Neural progenitor cell (in vitro differentiated cells): ENCODE results near the gene ING5. TPM values are rescaled to one million over a fixed set of nuclear protein-coding genes. Genes with fewer than 3 reads are reported as not detected.

Experiments used
- DNase-seq: peaks from one replicate; pipeline ENCODE4 v3.0.0-alpha.2; 2016; ENCODE audit warnings: low spot score
- H2AFZ ChIP-seq: fragments of 200-600 bp; sonication (generic); replicated peaks from 2 replicates; pipeline ENCODE4 v1.6.1; 2016; ENCODE audit warnings: antibody characterized with exemption
- H3F3A ChIP-seq: fragments of 200-600 bp; sonication (generic); 2 replicates; pipeline ENCODE4 v1.6.1; 2016; ENCODE audit warnings: antibody characterized with exemption, low read depth
- H3K27ac ChIP-seq: fragments of 200-600 bp; sonication (generic); 2 replicates; pipeline ENCODE4 v1.5.1; 2016; ENCODE audit warnings: mild to moderate bottlenecking
- H3K27me3 ChIP-seq: fragments of 200-600 bp; sonication (generic); 2 replicates; pipeline ENCODE4 v1.6.1; 2016; ENCODE audit warnings: mild to moderate bottlenecking, moderate library complexity
- H3K36me3 ChIP-seq: fragments of 200-600 bp; sonication (generic); 2 replicates; pipeline ENCODE4 v1.5.1; 2016
- H3K4me1 ChIP-seq: fragments of 200-600 bp; sonication (generic); 2 replicates; pipeline ENCODE4 v1.6.1; 2016; ENCODE audit warnings: mixed run types
- H3K4me2 ChIP-seq: fragments of 200-600 bp; sonication (generic); 2 replicates; pipeline ENCODE4 v1.6.1; 2016
- H3K4me3 ChIP-seq: fragments of 200-600 bp; sonication (generic); 2 replicates; pipeline ENCODE4 v1.5.1; 2016
- H3K79me2 ChIP-seq: fragments of 200-600 bp; sonication (generic); 2 replicates; pipeline ENCODE4 v1.6.1; 2016; ENCODE audit warnings: low read depth
- H3K9ac ChIP-seq: fragments of 200-600 bp; sonication (generic); 2 replicates; pipeline ENCODE4 v1.6.1; 2016
- H3K9me3 ChIP-seq: fragments of 200-600 bp; sonication (generic); 2 replicates; pipeline ENCODE4 v1.5.1; 2016; ENCODE audit warnings: low read depth
- H4K20me1 ChIP-seq: fragments of 200-600 bp; sonication (generic); 2 replicates; pipeline ENCODE4 v1.6.1; 2016; ENCODE audit warnings: low read depth
- H3K27ac Mint-ChIP-seq: 3 replicates; pipeline ENCODE4 v1.8.0; 2021; ENCODE audit warnings: mixed read lengths
- H3K27me3 Mint-ChIP-seq: 2 replicates; pipeline ENCODE4 v1.8.0; 2022; ENCODE audit warnings: low read depth, mild to moderate bottlenecking, inconsistent platforms, moderate library complexity, mixed read lengths; ENCODE audit not compliant: insufficient read depth
- H3K36me3 Mint-ChIP-seq: 3 replicates; pipeline ENCODE4 v1.8.0; 2021; ENCODE audit warnings: mixed read lengths
- H3K4me1 Mint-ChIP-seq: 3 replicates; pipeline ENCODE4 v1.8.0; 2021; ENCODE audit warnings: mixed read lengths
- H3K4me3 Mint-ChIP-seq: 3 replicates; pipeline ENCODE4 v1.8.0; 2021; ENCODE audit warnings: mild to moderate bottlenecking, moderate library complexity, mixed read lengths
- H3K9me3 Mint-ChIP-seq: 3 replicates; pipeline ENCODE4 v1.8.0; 2020; ENCODE audit warnings: mixed read lengths
- EZH2 ChIP-seq: fragments of 200-600 bp; sonication (generic); IDR thresholded peaks from 2 replicates; pipeline ENCODE4 v1.6.1; 2017; ENCODE audit warnings: antibody characterized with exemption, mild to moderate bottlenecking, moderate library complexity
- EZH2phosphoT487 ChIP-seq: fragments of 200-600 bp; sonication (generic); IDR thresholded peaks from 2 replicates; pipeline ENCODE4 v1.6.1; 2017; ENCODE audit warnings: antibody characterized with exemption
- total RNA-seq: library from RNA; depleted of rRNA; stranded (reverse); fragments of >200 nt; gene quantifications from 2 replicates; pipeline ENCODE4 v1.2.3, GENCODE V29; 2015; ENCODE audit warnings: low replicate concordance
- TF ChIP-seq, protein P1 (sequence below): fragments of 200-600 bp; sonication (generic); IDR thresholded peaks from 2 replicates; pipeline ENCODE4 v1.5.1; 2017; ENCODE audit warnings: antibody characterized with exemption, mild to moderate bottlenecking

The ING5 gene
- total RNA-seq, 1 donor from 2014 or later: 38.2 TPM

DNA sequence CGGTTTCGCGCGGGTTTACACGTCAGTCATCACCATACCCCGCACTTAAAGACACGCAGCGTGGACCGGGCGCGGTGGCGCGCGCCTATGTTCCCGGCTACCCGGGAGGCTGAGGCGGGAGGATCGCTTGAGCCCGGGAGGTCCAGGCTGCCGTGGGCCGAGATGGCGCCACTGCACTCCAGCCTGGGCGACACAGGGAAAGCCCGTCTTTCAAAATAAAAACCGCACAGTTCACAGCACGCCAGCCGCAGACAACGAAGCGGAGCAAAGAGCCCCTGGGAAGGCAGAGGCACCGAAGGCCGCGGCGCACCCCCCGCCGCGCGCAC, 15.6 kb upstream of the ING5 start:
- Histone ChIP-seq H3F3A (no peaks in the 10 kb centered on the region), H3K36me3 (peaks cover 13% of the 10 kb centered on the region), H3K27me3 (no peaks in the 10 kb centered on the region), H4K20me1 (no peaks in the 10 kb centered on the region), H3K4me2 (peak overlapping the region; percentile 96), H3K4me3 (peak overlapping the region; percentile 91), H3K27ac (no peak overlapping the region), H3K79me2 (peaks cover 62% of the 10 kb centered on the region), H2AFZ (peak overlapping the region; percentile 29), H3K9me3 (no peaks in the 10 kb centered on the region), H3K4me1 (peaks cover 4% of the 10 kb centered on the region), H3K9ac (peak overlapping the region; percentile 82)
- Mint-ChIP-seq H3K4me1 (peaks cover 22% of the 10 kb centered on the region), H3K27me3 (peaks cover 2% of the 10 kb centered on the region), H3K27ac (peak overlapping the region; percentile 85), H3K36me3 (peaks cover 26% of the 10 kb centered on the region), H3K4me3 (peak overlapping the region; percentile 96), H3K9me3 (no peaks in the 10 kb centered on the region)
- DNase-seq: no peak
- TF ChIP-seq, protein P1, sequence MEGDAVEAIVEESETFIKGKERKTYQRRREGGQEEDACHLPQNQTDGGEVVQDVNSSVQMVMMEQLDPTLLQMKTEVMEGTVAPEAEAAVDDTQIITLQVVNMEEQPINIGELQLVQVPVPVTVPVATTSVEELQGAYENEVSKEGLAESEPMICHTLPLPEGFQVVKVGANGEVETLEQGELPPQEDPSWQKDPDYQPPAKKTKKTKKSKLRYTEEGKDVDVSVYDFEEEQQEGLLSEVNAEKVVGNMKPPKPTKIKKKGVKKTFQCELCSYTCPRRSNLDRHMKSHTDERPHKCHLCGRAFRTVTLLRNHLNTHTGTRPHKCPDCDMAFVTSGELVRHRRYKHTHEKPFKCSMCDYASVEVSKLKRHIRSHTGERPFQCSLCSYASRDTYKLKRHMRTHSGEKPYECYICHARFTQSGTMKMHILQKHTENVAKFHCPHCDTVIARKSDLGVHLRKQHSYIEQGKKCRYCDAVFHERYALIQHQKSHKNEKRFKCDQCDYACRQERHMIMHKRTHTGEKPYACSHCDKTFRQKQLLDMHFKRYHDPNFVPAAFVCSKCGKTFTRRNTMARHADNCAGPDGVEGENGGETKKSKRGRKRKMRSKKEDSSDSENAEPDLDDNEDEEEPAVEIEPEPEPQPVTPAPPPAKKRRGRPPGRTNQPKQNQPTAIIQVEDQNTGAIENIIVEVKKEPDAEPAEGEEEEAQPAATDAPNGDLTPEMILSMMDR: no peak
- TF ChIP-seq EZH2 (no peak), EZH2phosphoT487 (no peak)

DNA sequence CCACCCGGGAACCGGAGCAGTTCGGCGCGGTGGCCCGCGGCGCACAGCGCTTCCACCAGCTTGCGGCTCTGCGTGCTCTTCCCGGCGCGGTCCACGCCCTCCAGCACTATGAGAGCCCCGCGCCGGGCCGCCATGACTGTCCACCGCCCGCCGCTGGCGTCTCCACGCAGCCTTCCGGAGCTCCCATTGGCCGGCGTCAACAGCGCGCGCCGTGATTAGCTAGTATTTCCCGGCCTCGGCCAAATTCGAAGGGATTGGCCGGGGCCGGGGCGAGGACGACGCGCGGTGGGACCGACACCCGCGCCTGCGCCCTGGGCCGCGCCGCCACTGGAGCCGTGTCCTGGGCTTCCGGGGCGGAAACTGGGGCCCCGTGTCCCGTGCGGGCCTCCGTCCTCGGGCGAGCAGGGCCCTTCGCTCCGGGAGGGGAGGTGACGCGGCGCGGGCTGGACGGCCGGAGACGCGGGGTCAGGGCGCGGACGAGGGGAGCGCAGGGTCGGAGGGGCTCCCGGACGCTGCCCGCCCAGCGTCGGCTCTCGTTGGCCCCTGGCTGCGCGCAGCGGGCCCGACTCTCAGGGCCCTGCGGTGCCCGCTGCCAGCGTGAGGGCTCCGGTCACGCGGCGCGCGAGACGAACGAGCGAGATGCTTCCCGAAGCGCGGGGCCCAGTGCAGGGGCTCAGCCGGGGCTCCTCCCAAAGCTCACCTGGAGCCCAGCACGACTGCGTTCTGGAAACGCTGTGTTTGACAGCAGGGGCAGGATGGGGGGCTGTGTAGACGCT, 15.0 kb upstream of the ING5 start, which contains the start of gene DTYMK:
Gene DTYMK (minus strand): TSS at position 166 of the 776 bp plus-strand sequence. CDS start 32 bp downstream, at position 134.
- Histone ChIP-seq H4K20me1 (no peaks in the 10 kb centered on the region), H3K9me3 (no peaks in the 10 kb centered on the region), H3K79me2 (peaks cover 61% of the 10 kb centered on the region), H3K4me3 (peak within 1 kb of the TSS; percentile 91), H3K4me2 (peak within 1 kb of the TSS; percentile 96), H3K9ac (peak within 1 kb of the TSS; percentile 82), H3K4me1 (peaks cover 4% of the 10 kb centered on the region), H2AFZ (peak within 1 kb of the TSS; percentile 71), H3K27ac (no peak within 1 kb of the TSS), H3K36me3 (peaks cover 13% of the 10 kb centered on the region), H3K27me3 (no peaks in the 10 kb centered on the region), H3F3A (no peaks in the 10 kb centered on the region)
- peaks cover 22% of the 10 kb centered on the region for H3K4me1 Mint-ChIP-seq
- H3K27ac Mint-ChIP-seq: peak within 1 kb of the TSS; percentile 85
- peaks cover 2% of the 10 kb centered on the region for H3K27me3 Mint-ChIP-seq
- H3K9me3 Mint-ChIP-seq: no peaks in the 10 kb centered on the region
- TF ChIP-seq, protein P1: no peak
- TF ChIP-seq EZH2 (no peak), EZH2phosphoT487 (no peak)
- peaks cover 21% of the 10 kb centered on the region for H3K36me3 Mint-ChIP-seq
- H3K4me3 Mint-ChIP-seq: peak within 1 kb of the TSS; percentile 96
- peak; percentile 98 for DNase-seq

DNA sequence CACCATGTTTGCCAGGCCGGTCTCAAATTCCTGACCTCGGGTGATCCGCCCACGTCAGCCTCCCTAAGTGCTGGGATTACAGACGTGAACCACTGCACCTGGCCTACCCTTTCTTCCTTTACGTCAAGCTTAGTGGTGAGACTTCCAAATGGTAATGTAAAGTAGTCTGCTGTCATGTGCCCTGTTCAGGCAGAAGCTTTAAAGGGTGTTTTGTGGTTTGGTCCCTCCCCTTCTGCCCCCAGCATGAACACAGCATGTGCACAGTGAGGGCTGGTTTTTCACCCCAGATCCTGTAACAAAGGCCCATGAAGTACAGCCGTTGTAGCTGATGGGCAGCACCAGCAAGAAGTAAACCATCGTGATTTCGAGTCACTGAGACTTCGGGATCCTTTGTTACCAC, 12.5 kb upstream of the ING5 start:
- Histone ChIP-seq H3K4me1 (peaks cover 4% of the 10 kb centered on the region), H3F3A (no peaks in the 10 kb centered on the region), H3K79me2 (peaks cover 36% of the 10 kb centered on the region), H3K27me3 (no peaks in the 10 kb centered on the region), H2AFZ (no peak overlapping the region), H3K27ac (no peak overlapping the region), H3K4me2 (no peak overlapping the region), H3K36me3 (peaks cover 3% of the 10 kb centered on the region), H4K20me1 (no peaks in the 10 kb centered on the region), H3K9me3 (no peaks in the 10 kb centered on the region), H3K9ac (no peak overlapping the region), H3K4me3 (no peak overlapping the region)
- TF ChIP-seq EZH2: no peak
- TF ChIP-seq, protein P1: no peak
- no peak for TF ChIP-seq EZH2phosphoT487
- Mint-ChIP-seq H3K4me3 (peak overlapping the region; percentile 15), H3K36me3 (peaks cover 12% of the 10 kb centered on the region), H3K27ac (no peak overlapping the region), H3K9me3 (no peaks in the 10 kb centered on the region), H3K27me3 (peaks cover 4% of the 10 kb centered on the region), H3K4me1 (peaks cover 21% of the 10 kb centered on the region)
- DNase-seq: no peak
